GM23248 (cell line): ENCODE measurements around the gene PHOSPHO1. TPM values are rescaled to one million over a fixed set of nuclear protein-coding genes. Genes with fewer than 3 reads are reported as not detected.

Source experiments
- DNase-seq: peaks from one replicate; pipeline ENCODE4 v3.0.0-alpha.2; 2015
- H2AFZ ChIP-seq: fragments of 200-600 bp; sonication (generic); 2 replicates; pipeline ENCODE4 v1.6.1; 2016; ENCODE audit warnings: antibody characterized with exemption
- H3F3A ChIP-seq: fragments of 200-600 bp; sonication (generic); 2 replicates; pipeline ENCODE4 v1.6.1; 2016; ENCODE audit warnings: mild to moderate bottlenecking, antibody characterized with exemption, mixed run types; ENCODE audit not compliant: insufficient read depth
- H3K27ac ChIP-seq: fragments of 200-600 bp; sonication (generic); 2 replicates; pipeline ENCODE4 v1.5.1; 2016; ENCODE audit warnings: mild to moderate bottlenecking
- H3K27me3 ChIP-seq: fragments of 200-600 bp; sonication (generic); replicated peaks from 2 replicates; pipeline ENCODE4 v1.6.1; 2016; ENCODE audit warnings: mild to moderate bottlenecking; ENCODE audit not compliant: insufficient read depth
- H3K36me3 ChIP-seq: fragments of 200-600 bp; sonication (generic); 2 replicates; pipeline ENCODE4 v1.6.1; 2016; ENCODE audit warnings: low read depth, mild to moderate bottlenecking
- H3K4me1 ChIP-seq: fragments of 200-600 bp; sonication (generic); 2 replicates; pipeline ENCODE4 v1.6.1; 2016; ENCODE audit warnings: mild to moderate bottlenecking; ENCODE audit not compliant: insufficient read depth
- H3K4me2 ChIP-seq: fragments of 200-600 bp; sonication (generic); one replicate; pipeline ENCODE4 v1.6.1; 2016; ENCODE audit warnings: mild to moderate bottlenecking; ENCODE audit not compliant: unreplicated experiment
- H3K4me3 ChIP-seq: fragments of 200-600 bp; sonication (generic); 2 replicates; pipeline ENCODE4 v1.5.1; 2016; ENCODE audit warnings: mild to moderate bottlenecking
- H3K79me2 ChIP-seq: fragments of 200-600 bp; sonication (generic); 2 replicates; pipeline ENCODE4 v1.6.1; 2016; ENCODE audit warnings: mild to moderate bottlenecking; ENCODE audit not compliant: insufficient read depth
- H3K9ac ChIP-seq: fragments of 200-600 bp; sonication (generic); 2 replicates; pipeline ENCODE4 v1.6.1; 2016; ENCODE audit warnings: mild to moderate bottlenecking
- H3K9me2 ChIP-seq: fragments of 200-600 bp; sonication (generic); 2 replicates; pipeline ENCODE4 v1.6.1; 2016; ENCODE audit warnings: mixed run types, mild to moderate bottlenecking, moderate library complexity; ENCODE audit not compliant: insufficient read depth
- H3K9me3 ChIP-seq: fragments of 200-600 bp; sonication (generic); one replicate; pipeline ENCODE4 v1.6.1; 2017; ENCODE audit warnings: low read depth
- H4K20me1 ChIP-seq: fragments of 200-600 bp; sonication (generic); 2 replicates; pipeline ENCODE4 v1.6.0; 2016; ENCODE audit not compliant: insufficient read depth
- EZH2 ChIP-seq: fragments of 200-600 bp; sonication (generic); IDR thresholded peaks from 2 replicates; pipeline ENCODE4 v1.6.1; 2018; ENCODE audit warnings: antibody characterized with exemption, mild to moderate bottlenecking; ENCODE audit not compliant: insufficient read depth, poor library complexity, severe bottlenecking
- EZH2phosphoT487 ChIP-seq: fragments of 200-600 bp; sonication (generic); IDR thresholded peaks from 2 replicates; pipeline ENCODE4 v1.6.1; 2018; ENCODE audit warnings: antibody characterized with exemption, moderate library complexity, mild to moderate bottlenecking, low read depth; ENCODE audit not compliant: insufficient read depth
- WGBS, 2 experiments: methylation state at CpG; one replicate each; pipeline ENCODE4 v1.1.6; 2015 to 2017; ENCODE audit warnings: low lambda C conversion rate in 2 of 2, low coverage in 1 of 2; ENCODE audit errors: missing lambda C conversion rate in 2 of 2; 5-methylcytosine and 5-hydroxymethylcytosine counted together
- in situ Hi-C: fragments of 300-500 bp; cut with MboI; formaldehyde crosslinking; loops from 2 replicates; pipeline ENCODE4 v1.15.0; 2020
- polyA plus RNA-seq: library from polyadenylated mRNA; unstranded; fragments of >200 nt; fragmentation: Nextera tagmentation; extraction: Ambion mirVana; gene quantifications from 2 replicates; pipeline ENCODE4 v1.2.1, GENCODE V29; 2016
- total RNA-seq: library from RNA; depleted of rRNA; stranded (reverse); fragments of >200 nt; shearing (Covaris generic); gene quantifications from 2 replicates; pipeline ENCODE4 v1.2.3, GENCODE V29; 2014

PHOSPHO1 gene
- total and polyA plus RNA-seq, 2 experiments from 2014 or later = not detected

DNA sequence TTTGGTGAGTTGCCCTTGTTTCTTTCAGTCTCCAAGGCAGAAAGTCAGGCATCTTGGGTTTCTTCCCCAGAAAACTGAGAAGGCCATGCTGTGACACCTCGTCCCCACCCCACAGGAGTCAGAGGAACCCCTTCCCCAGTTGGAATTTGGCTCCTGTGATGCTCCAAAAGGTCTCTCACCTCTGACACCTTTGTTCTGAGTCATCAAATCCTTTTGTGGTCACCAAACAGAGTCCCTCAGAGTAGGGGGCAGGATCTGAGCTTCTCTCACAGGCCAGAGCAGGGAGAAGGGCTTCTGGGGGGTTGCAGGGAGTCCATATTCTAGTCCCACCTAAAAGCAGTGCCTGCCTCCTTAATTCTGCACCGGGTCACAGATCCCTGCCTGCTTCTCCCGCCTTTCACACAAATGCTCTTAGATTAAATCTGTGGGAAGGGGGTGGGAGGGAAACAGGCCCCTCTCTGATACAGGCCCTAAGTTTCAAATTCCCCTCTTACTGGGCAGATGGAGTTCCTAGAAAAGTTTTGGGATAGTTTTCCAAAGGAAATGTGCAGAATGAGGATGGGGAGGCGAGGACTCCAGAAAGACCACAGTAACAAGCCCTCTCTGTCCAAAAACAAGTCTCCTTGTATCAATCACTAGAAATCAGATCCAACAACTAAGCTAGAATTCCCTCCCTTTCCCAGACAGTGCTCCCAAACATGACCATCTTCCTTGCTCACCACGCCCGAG lies 1.3 kb downstream of the PHOSPHO1 start:
- Histone ChIP-seq H3K4me2 (no peak overlapping the region), H3K79me2 (no peaks in the 10 kb centered on the region), H2AFZ (no peak overlapping the region), H3K9me3 (no peaks in the 10 kb centered on the region), H3F3A (no peaks in the 10 kb centered on the region), H4K20me1 (no peaks in the 10 kb centered on the region), H3K36me3 (no peaks in the 10 kb centered on the region), H3K27ac (no peak overlapping the region), H3K9ac (no peak overlapping the region), H3K4me3 (no peak overlapping the region), H3K9me2 (no peaks in the 10 kb centered on the region), H3K27me3 (peaks cover 40% of the 10 kb centered on the region), H3K4me1 (no peaks in the 10 kb centered on the region)
- no peak for DNase-seq
- WGBS, 2 experiments = 41 to 44% methylated on average over 6 of the region's 6 CpGs
- in situ Hi-C loops = no loop called here
- TF ChIP-seq EZH2phosphoT487 (no peak), EZH2 (no peak)

- in situ Hi-C loops = no loop called here
- no peaks in the 10 kb centered on the region for H3K36me3 ChIP-seq
- H3K9me3 ChIP-seq = no peaks in the 10 kb centered on the region
- 14% methylated on average over 5 of the region's 5 CpGs for WGBS, 2 experiments
- DNase-seq = peak; percentile 66
- no peaks in the 10 kb centered on the region for H3K4me1 ChIP-seq
- no peak overlapping the region for H3K4me3 ChIP-seq
- TF ChIP-seq EZH2phosphoT487 (no peak), EZH2 (no peak)
- no peaks in the 10 kb centered on the region for H3F3A ChIP-seq
- no peak overlapping the region for H3K9ac ChIP-seq
- no peak overlapping the region for H3K4me2 ChIP-seq
- no peaks in the 10 kb centered on the region for H3K9me2 ChIP-seq
- H2AFZ ChIP-seq = no peak overlapping the region
- peaks cover 56% of the 10 kb centered on the region for H3K27me3 ChIP-seq
- H3K27ac ChIP-seq = no peak overlapping the region
- no peaks in the 10 kb centered on the region for H4K20me1 ChIP-seq
- H3K79me2 ChIP-seq = no peaks in the 10 kb centered on the region
Measured at GRCh38 chr17:49227436-49228261, 2.9 kb downstream of the PHOSPHO1 start.

DNA sequence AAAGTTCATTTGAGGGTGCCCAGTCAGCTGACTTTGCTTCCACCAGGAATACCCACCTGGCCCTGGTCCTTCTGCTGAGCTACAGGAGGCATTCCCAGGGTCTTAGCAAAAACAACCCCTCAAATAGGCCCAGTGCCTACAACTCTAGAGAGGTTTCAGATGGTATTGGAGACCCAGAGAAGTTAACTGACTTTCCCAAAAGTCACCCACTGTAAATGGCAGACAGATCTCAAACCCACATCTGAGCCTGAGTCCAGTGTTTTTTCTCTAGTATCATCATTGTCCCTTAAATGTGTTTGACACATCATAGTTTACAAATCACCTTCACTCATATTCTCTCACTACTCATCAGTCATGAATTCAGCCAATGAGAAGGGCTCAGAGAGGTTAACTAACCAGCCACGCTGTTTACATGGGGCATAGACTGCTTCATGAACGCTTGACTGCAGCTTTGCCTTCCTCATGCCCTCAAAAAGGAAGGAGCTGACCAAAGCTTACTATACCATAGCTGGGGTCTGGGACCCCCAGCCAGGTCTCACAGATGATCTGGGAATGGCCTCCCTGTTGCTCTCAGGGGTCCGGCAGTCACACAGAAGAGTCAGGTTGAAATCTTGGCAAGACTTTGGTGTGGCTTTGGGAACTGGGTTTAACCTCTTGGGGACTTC lies 3.7 kb downstream of the PHOSPHO1 start:
- Histone ChIP-seq H3K4me2 (no peak overlapping the region), H3K9me3 (no peaks in the 10 kb centered on the region), H3K9me2 (no peaks in the 10 kb centered on the region), H3K9ac (no peak overlapping the region), H3K27me3 (peaks cover 56% of the 10 kb centered on the region), H2AFZ (no peak overlapping the region), H3K4me1 (no peaks in the 10 kb centered on the region), H4K20me1 (no peaks in the 10 kb centered on the region), H3K79me2 (no peaks in the 10 kb centered on the region), H3K27ac (no peak overlapping the region), H3K4me3 (no peak overlapping the region), H3K36me3 (no peaks in the 10 kb centered on the region), H3F3A (no peaks in the 10 kb centered on the region)
- no peak for DNase-seq
- in situ Hi-C loops = no loop called here
- 16 to 25% methylated on average over 3 of the region's 3 CpGs for WGBS, 2 experiments
- TF ChIP-seq EZH2 = no peak
- TF ChIP-seq EZH2phosphoT487 = no peak

DNA sequence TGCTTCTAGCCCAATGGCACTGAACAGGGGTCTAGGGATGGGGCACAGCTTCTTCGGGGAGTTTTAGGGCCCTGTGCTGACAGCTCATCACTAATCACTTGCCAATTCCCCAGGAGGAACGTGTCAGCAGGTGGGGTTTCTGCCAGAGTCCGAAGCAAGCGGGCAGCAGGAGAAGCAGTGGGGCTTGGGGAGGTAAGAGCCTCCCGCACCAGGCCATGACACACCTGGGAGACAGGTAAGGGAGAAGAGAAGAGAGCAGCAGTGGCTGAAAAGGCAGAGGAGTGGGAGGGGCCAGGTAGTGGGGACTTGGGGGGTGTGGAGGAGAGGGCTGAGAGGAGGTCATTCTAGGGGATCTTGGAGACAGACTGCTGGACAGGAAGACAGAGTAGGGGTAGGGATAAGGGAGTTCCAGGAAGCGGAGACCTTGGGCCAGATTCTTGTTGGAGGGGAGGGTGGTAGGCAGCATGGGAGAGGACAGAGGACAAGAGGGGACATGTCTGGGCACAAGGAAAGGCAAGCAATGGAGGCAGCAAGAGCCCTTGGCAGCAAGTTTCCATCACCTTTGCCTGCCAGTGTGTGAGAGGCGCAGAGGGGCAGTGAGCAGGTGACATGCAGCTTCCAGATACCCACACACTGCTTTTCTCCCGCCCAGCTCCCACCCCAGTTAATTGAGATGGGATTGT lies 4.9 kb downstream of the PHOSPHO1 start:
- 34 to 49% methylated on average over 6 to 8 of the region's 8 CpGs for WGBS, 2 experiments
- in situ Hi-C loops = no loop called here
- no peaks in the 10 kb centered on the region for H3K36me3 ChIP-seq

More for the DNA sequence above, 4.9 kb downstream of the PHOSPHO1 start:
- TF ChIP-seq EZH2phosphoT487 = no peak
- TF ChIP-seq EZH2 = no peak
- H3K9ac ChIP-seq = no peak overlapping the region
- H3K9me2 ChIP-seq = no peaks in the 10 kb centered on the region
- no peaks in the 10 kb centered on the region for H3K4me1 ChIP-seq
- no peaks in the 10 kb centered on the region for H3K9me3 ChIP-seq
- H3F3A ChIP-seq = no peaks in the 10 kb centered on the region
- H2AFZ ChIP-seq = no peak overlapping the region
- H3K27me3 ChIP-seq = peaks cover 56% of the 10 kb centered on the region
- no peaks in the 10 kb centered on the region for H4K20me1 ChIP-seq
- H3K79me2 ChIP-seq = no peaks in the 10 kb centered on the region
- H3K27ac ChIP-seq = no peak overlapping the region
- DNase-seq = no peak
- no peak overlapping the region for H3K4me2 ChIP-seq
- no peak overlapping the region for H3K4me3 ChIP-seq
